ENCODE measurements around the gene HSD11B1L. TPM values are rescaled to one million over a fixed set of nuclear protein-coding genes. Genes with fewer than 3 reads are reported as not detected.
A peak's percentile ranks its signal among the peaks of the same experiment; 100 is the strongest.

HSD11B1L gene
- total RNA-seq, 3 donors from 2014 or later (not counting 1 experiment from before 2014, with no cell fraction given) = 1.1 to 3.7 (median 3.0) TPM

DNA sequence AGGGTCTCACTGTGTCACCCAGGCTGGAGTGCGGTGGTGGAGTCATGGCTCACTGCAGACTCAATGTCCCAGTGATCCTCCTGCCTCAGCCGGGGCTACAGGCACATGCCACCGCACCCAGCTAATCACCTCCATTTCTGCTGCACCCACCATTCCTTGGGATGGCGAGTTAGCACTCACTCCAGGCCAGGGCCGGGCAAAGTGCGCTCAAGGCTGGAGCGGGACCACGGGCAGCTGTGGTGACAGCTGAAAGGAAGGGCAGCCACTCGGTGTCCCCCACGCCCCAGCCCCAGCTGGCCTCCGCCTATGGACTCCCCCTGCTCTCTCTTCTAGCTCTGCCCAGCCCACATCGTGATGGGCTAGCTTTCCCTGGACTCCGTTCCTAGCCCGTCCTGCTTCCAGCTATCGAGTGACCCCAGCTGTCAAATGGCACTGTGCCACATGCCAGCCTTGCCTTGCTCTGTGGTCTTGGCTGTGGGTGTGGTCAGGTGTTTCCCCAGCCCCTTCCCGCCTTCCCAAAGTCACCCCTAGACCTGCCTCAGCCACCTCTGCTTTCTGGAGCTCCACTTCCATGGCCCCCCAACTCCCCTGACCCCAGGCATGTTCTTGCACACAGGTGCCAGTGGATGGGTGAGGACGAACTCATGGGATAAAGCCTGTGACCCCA is 4.6 kb upstream of the HSD11B1L start:
- intact Hi-C loops (cut with micrococcal nuclease) = no loop called here
- Mint-ChIP-seq H3K27ac (peak overlapping the region in 1 of 2 donors; percentile 49), H3K36me3 (no peaks in the 10 kb centered on the region), H3K4me1 (peaks cover 15 to 25% of the 10 kb centered on the region in 2 donors), H3K4me3 (no peak overlapping the region), H3K9me3 (peaks cover 0 to 4% of the 10 kb centered on the region in 2 donors), H3K27me3 (ENCODE audit: low read depth in 2 of 2) (no peaks in the 10 kb centered on the region)
- Histone ChIP-seq H3K27ac (ENCODE audit: low read length) (no peak overlapping the region), H3K4me3 (ENCODE audit: low read length) (no peak overlapping the region), H3K4me1 (ENCODE audit: control insufficient read depth, insufficient read depth, low read length) (peaks cover 15% of the 10 kb centered on the region), H3K9me3 (ENCODE audit: control insufficient read depth, insufficient read depth, low read length) (no peaks in the 10 kb centered on the region), H3K27me3 (ENCODE audit: control insufficient read depth, insufficient read depth, low read length) (no peaks in the 10 kb centered on the region), H3K36me3 (ENCODE audit: control insufficient read depth, insufficient read depth, low read length) (peaks cover 2% of the 10 kb centered on the region)
- TF ChIP-seq, protein P1, sequence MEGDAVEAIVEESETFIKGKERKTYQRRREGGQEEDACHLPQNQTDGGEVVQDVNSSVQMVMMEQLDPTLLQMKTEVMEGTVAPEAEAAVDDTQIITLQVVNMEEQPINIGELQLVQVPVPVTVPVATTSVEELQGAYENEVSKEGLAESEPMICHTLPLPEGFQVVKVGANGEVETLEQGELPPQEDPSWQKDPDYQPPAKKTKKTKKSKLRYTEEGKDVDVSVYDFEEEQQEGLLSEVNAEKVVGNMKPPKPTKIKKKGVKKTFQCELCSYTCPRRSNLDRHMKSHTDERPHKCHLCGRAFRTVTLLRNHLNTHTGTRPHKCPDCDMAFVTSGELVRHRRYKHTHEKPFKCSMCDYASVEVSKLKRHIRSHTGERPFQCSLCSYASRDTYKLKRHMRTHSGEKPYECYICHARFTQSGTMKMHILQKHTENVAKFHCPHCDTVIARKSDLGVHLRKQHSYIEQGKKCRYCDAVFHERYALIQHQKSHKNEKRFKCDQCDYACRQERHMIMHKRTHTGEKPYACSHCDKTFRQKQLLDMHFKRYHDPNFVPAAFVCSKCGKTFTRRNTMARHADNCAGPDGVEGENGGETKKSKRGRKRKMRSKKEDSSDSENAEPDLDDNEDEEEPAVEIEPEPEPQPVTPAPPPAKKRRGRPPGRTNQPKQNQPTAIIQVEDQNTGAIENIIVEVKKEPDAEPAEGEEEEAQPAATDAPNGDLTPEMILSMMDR (IDR thresholded peaks at IDR 0.05) = no peak
- WGBS (ENCODE audit: insufficient coverage) = 87% methylated on average over 17 of the region's 17 CpGs
- DNase-seq = no peak
- no peak for ATAC-seq

DNA sequence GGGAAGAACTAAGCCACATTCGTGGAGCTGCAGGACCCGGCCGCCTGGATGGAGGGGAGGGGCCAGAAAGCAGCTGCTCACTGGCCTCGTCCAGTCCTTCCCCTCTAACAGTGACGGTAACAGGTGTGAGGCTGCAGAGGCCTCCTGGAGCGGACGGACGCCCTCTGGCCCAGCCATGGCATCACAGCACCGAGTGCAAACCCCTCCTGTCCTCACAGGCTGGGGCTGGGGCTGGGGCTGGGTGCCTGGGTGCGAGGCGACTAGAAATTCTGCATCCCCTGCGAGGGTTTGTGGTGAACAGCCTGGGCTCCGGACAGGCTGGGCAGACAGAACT is 4.1 kb upstream of the HSD11B1L start:
- no peaks in the 10 kb centered on the region for H3K27me3 Mint-ChIP-seq (ENCODE audit: low read depth in 2 of 2)
- no peaks in the 10 kb centered on the region for H3K9me3 ChIP-seq (ENCODE audit: control insufficient read depth, insufficient read depth, low read length)
- ATAC-seq (no peak), DNase-seq (no peak)
- H3K36me3 Mint-ChIP-seq = no peaks in the 10 kb centered on the region
- H3K27ac Mint-ChIP-seq = peak overlapping the region in 1 of 2 donors; percentile 49
- intact Hi-C loops (cut with micrococcal nuclease) = no loop called here
- 88% methylated on average over 13 of the region's 13 CpGs for WGBS (ENCODE audit: insufficient coverage)
- peaks cover 0 to 4% of the 10 kb centered on the region in 2 donors for H3K9me3 Mint-ChIP-seq
- H3K4me3 Mint-ChIP-seq = no peak overlapping the region
- H3K27ac ChIP-seq (ENCODE audit: low read length) = no peak overlapping the region
- no peak overlapping the region for H3K4me3 ChIP-seq (ENCODE audit: low read length)
- H3K4me1 ChIP-seq (ENCODE audit: control insufficient read depth, insufficient read depth, low read length) = peaks cover 17% of the 10 kb centered on the region
- TF ChIP-seq, protein P1 (IDR thresholded peaks at IDR 0.05) = no peak
- peaks cover 2% of the 10 kb centered on the region for H3K36me3 ChIP-seq (ENCODE audit: control insufficient read depth, insufficient read depth, low read length)
- H3K27me3 ChIP-seq (ENCODE audit: control insufficient read depth, insufficient read depth, low read length) = no peaks in the 10 kb centered on the region
- H3K4me1 Mint-ChIP-seq = peaks cover 15 to 30% of the 10 kb centered on the region in 2 donors

DNA sequence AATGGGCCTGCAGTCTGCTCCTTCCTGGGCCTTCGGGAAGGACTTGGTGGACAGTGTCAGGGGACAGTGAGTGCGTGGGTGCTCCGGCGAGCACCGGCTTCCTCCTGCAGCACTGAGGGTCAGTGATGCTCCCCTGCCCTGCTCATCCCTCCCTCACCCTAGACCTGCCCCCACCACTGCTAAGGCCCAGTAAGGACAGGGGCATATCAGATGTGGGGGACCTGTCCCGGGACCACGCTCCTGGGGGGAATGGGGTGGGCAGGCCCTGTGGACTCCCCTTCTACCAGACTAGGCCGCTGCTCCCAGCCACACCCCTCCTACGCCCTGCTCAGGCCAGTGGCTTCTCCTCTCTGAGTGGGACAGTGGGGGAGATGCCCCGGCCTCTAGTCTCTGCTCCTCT is 3.7 kb upstream of the HSD11B1L start:
- Mint-ChIP-seq H3K4me3 (no peak overlapping the region), H3K4me1 (peaks cover 15 to 34% of the 10 kb centered on the region in 2 donors), H3K27ac (no peak overlapping the region), H3K9me3 (peaks cover 0 to 4% of the 10 kb centered on the region in 2 donors), H3K27me3 (ENCODE audit: low read depth in 2 of 2) (no peaks in the 10 kb centered on the region), H3K36me3 (no peaks in the 10 kb centered on the region)
- DNase-seq (no peak), ATAC-seq (no peak)
- H3K27me3 ChIP-seq (ENCODE audit: control insufficient read depth, insufficient read depth, low read length) = no peaks in the 10 kb centered on the region
- H3K27ac ChIP-seq (ENCODE audit: low read length) = no peak overlapping the region
- H3K4me3 ChIP-seq (ENCODE audit: low read length) = no peak overlapping the region
- H3K9me3 ChIP-seq (ENCODE audit: control insufficient read depth, insufficient read depth, low read length) = no peaks in the 10 kb centered on the region
- intact Hi-C loops (cut with micrococcal nuclease) = no loop called here
- H3K4me1 ChIP-seq (ENCODE audit: control insufficient read depth, insufficient read depth, low read length) = peaks cover 17% of the 10 kb centered on the region
- TF ChIP-seq, protein P1 (IDR thresholded peaks at IDR 0.05) = no peak
- 96% methylated on average over 10 of the region's 10 CpGs for WGBS (ENCODE audit: insufficient coverage)
- peaks cover 2% of the 10 kb centered on the region for H3K36me3 ChIP-seq (ENCODE audit: control insufficient read depth, insufficient read depth, low read length)

DNA sequence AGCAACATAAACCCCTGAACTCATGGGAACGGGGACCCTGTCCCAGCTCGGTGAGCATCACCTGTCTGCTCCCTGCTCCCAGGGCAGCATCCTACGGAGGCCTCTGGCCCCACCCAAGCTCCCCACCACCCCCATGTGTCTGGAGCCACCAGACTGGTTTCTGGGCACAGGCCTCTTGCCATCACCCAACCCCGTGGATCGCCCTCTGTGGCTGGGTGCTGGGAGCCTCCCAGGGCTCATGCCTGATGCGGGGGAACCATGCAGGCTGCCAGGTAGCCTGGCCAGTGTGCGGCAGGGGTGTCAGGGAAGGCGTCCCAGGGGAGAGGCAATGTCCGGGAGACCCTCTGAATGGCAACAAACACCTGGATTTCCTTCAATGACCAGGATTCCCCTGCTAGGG is 3.2 kb upstream of the HSD11B1L start:
- TF ChIP-seq, protein P1 (IDR thresholded peaks at IDR 0.05) = no peak
- 96% methylated on average over 9 of the region's 9 CpGs for WGBS (ENCODE audit: insufficient coverage)
- peaks cover 15 to 37% of the 10 kb centered on the region in 2 donors for H3K4me1 Mint-ChIP-seq
- H3K27me3 Mint-ChIP-seq (ENCODE audit: low read depth in 2 of 2) = no peaks in the 10 kb centered on the region
- H3K27ac ChIP-seq (ENCODE audit: low read length) = no peak overlapping the region
- peaks cover 2% of the 10 kb centered on the region for H3K36me3 ChIP-seq (ENCODE audit: control insufficient read depth, insufficient read depth, low read length)
- H3K4me3 ChIP-seq (ENCODE audit: low read length) = no peak overlapping the region
- H3K27me3 ChIP-seq (ENCODE audit: control insufficient read depth, insufficient read depth, low read length) = no peaks in the 10 kb centered on the region
- no peak overlapping the region for H3K4me3 Mint-ChIP-seq
- H3K9me3 ChIP-seq (ENCODE audit: control insufficient read depth, insufficient read depth, low read length) = no peaks in the 10 kb centered on the region
- H3K27ac Mint-ChIP-seq = no peak overlapping the region
- ATAC-seq (no peak), DNase-seq (no peak)
- intact Hi-C loops (cut with micrococcal nuclease) = no loop called here
- peaks cover 17% of the 10 kb centered on the region for H3K4me1 ChIP-seq (ENCODE audit: control insufficient read depth, insufficient read depth, low read length)
- no peaks in the 10 kb centered on the region for H3K36me3 Mint-ChIP-seq
- peaks cover 0 to 4% of the 10 kb centered on the region in 2 donors for H3K9me3 Mint-ChIP-seq

All from natural killer cell (primary cell).